Right lobe of liver (tissue), 4 donors: ENCODE results near the gene MIOX.

ENCODE experiments used
- CTCF ChIP-seq, 4 donors: fragments of 200-600 bp in 3 of 4; fragments of 450-650 bp in 1 of 4; IDR thresholded peaks; one replicate each; pipeline versions ENCODE4 v1.5.1 to v1.8.0; 2016 to 2022; ENCODE audit warnings: antibody characterized with exemption in 4 of 4, mild to moderate bottlenecking in 2 of 4
- POLR2A ChIP-seq: fragments of 450-650 bp; IDR thresholded peaks from one replicate; pipeline ENCODE4 v1.6.1; 2017; ENCODE audit warnings: antibody characterized with exemption, mild to moderate bottlenecking
- donor health status: DM: no; HTN: no; CAD: no.
- donor health status: DM: no; HTN: no; CAD: no.
- donor health status: DM: no; HTN: yes; CAD: no.

DNA sequence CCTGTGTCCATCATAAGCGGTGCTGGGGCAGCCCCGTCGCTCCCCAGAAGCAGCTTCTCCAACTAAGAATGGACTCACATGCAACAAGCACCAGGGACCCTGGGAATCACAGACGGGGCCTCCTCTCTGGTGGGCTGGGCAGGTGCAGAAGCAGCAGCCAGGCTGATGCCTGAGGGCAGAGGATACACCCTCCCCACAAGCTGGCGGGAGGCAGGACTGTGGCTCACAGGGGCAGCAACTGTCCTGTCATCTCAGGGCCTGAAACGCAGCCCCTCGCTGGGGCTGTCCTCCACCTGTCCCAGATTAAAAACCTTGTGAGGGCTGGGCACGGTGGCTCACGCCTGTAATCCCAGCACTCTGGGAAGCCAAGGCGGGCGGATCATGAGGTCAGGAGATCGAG, 8.7 kb upstream of the MIOX start:
- TF ChIP-seq CTCF (IDR thresholded peaks at IDR 0.05): no peak
- no peak for TF ChIP-seq POLR2A
